Measurements from ENCODE around the gene GRK5.

Gene GRK5

GRCh38 chr10:119247550-119247894 is 40.2 kb downstream of the GRK5 start:
- Histone ChIP-seq H3K4me1 (ENCODE audit: control insufficient read depth, low read length) (no peaks in the 10 kb centered on the region), H3F3A (ENCODE audit: control insufficient read depth, insufficient read depth) (no peaks in the 10 kb centered on the region), H3K27me3 (ENCODE audit: control insufficient read depth, low read length) (no peaks in the 10 kb centered on the region), H3K79me2 (ENCODE audit: control insufficient read depth, low read length) (no peaks in the 10 kb centered on the region), H3K4me2 (ENCODE audit: low read length) (no peak overlapping the region), H4K20me1 (ENCODE audit: control insufficient read depth, insufficient read depth, low read depth, low read length) (no peaks in the 10 kb centered on the region), H3K9me2 (replicated peaks; ENCODE audit: control insufficient read depth, low read length) (no peaks in the 10 kb centered on the region), H3K9me3 (ENCODE audit: control insufficient read depth, insufficient read depth, low read length) (no peaks in the 10 kb centered on the region), H3K4me3 (ENCODE audit: low read length) (no peak overlapping the region), H3K27ac (ENCODE audit: low read depth, low read length) (no peak overlapping the region), H3K36me3 (ENCODE audit: control insufficient read depth, low read length) (no peaks in the 10 kb centered on the region)
- TF ChIP-seq CTCF (IDR thresholded peaks at IDR 0.05; ENCODE audit: low read depth, low read length, poor library complexity, severe bottlenecking) (no peak), EZH2phosphoT487 (IDR thresholded peaks at IDR 0.05; ENCODE audit: borderline replicate concordance, low read length) (no peak)

GRCh38 chr10:119248184-119248583 is 40.8 kb downstream of the GRK5 start:
- H3K4me2 ChIP-seq (ENCODE audit: low read length), result no peak overlapping the region
- TF ChIP-seq CTCF (IDR thresholded peaks at IDR 0.05; ENCODE audit: low read depth, low read length, poor library complexity, severe bottlenecking) (no peak), EZH2phosphoT487 (IDR thresholded peaks at IDR 0.05; ENCODE audit: borderline replicate concordance, low read length) (no peak)
- H3K9me3 ChIP-seq (ENCODE audit: control insufficient read depth, insufficient read depth, low read length), result no peaks in the 10 kb centered on the region
- H3K27ac ChIP-seq (ENCODE audit: low read depth, low read length), result no peak overlapping the region
- no peaks in the 10 kb centered on the region for H3K79me2 ChIP-seq (ENCODE audit: control insufficient read depth, low read length)
- H3F3A ChIP-seq (ENCODE audit: control insufficient read depth, insufficient read depth), result no peaks in the 10 kb centered on the region
- H4K20me1 ChIP-seq (ENCODE audit: control insufficient read depth, insufficient read depth, low read depth, low read length), result no peaks in the 10 kb centered on the region
- no peaks in the 10 kb centered on the region for H3K36me3 ChIP-seq (ENCODE audit: control insufficient read depth, low read length)
- H3K4me1 ChIP-seq (ENCODE audit: control insufficient read depth, low read length), result no peaks in the 10 kb centered on the region
- no peaks in the 10 kb centered on the region for H3K9me2 ChIP-seq (replicated peaks; ENCODE audit: control insufficient read depth, low read length)
- no peaks in the 10 kb centered on the region for H3K27me3 ChIP-seq (ENCODE audit: control insufficient read depth, low read length)
- no peak overlapping the region for H3K4me3 ChIP-seq (ENCODE audit: low read length)

- H3F3A ChIP-seq (ENCODE audit: control insufficient read depth, insufficient read depth), result no peaks in the 10 kb centered on the region
- no peaks in the 10 kb centered on the region for H3K9me3 ChIP-seq (ENCODE audit: control insufficient read depth, insufficient read depth, low read length)
- no peaks in the 10 kb centered on the region for H3K27me3 ChIP-seq (ENCODE audit: control insufficient read depth, low read length)
- H3K4me2 ChIP-seq (ENCODE audit: low read length), result no peak overlapping the region
- no peaks in the 10 kb centered on the region for H3K4me1 ChIP-seq (ENCODE audit: control insufficient read depth, low read length)
- H3K9me2 ChIP-seq (replicated peaks; ENCODE audit: control insufficient read depth, low read length), result no peaks in the 10 kb centered on the region
- TF ChIP-seq EZH2phosphoT487 (IDR thresholded peaks at IDR 0.05; ENCODE audit: borderline replicate concordance, low read length) (no peak), CTCF (IDR thresholded peaks at IDR 0.05; ENCODE audit: low read depth, low read length, poor library complexity, severe bottlenecking) (no peak)
- H3K36me3 ChIP-seq (ENCODE audit: control insufficient read depth, low read length), result no peaks in the 10 kb centered on the region
- H3K27ac ChIP-seq (ENCODE audit: low read depth, low read length), result no peak overlapping the region
- H3K79me2 ChIP-seq (ENCODE audit: control insufficient read depth, low read length), result no peaks in the 10 kb centered on the region
- H4K20me1 ChIP-seq (ENCODE audit: control insufficient read depth, insufficient read depth, low read depth, low read length), result no peaks in the 10 kb centered on the region
- no peak overlapping the region for H3K4me3 ChIP-seq (ENCODE audit: low read length)
These were observed 41.3 kb downstream of the GRK5 start for GRCh38 chr10:119248681-119249080.
